ENCODE results near the gene IL36G. TPM values are rescaled to one million over a fixed set of nuclear protein-coding genes. Genes with fewer than 3 reads are reported as not detected.

IL36G gene
- total and polyA plus RNA-seq, 2 donors, result 0.24 to 2.7 TPM

GRCh38 chr2:112962308-112963175 lies 15.3 kb upstream of the IL36G start:
- 97% methylated on average over 3 of the region's 3 CpGs for WGBS
- Histone ChIP-seq H3K36me3 (ENCODE audit: control insufficient read depth in 2 of 2, insufficient read depth in 2 of 2, low read length in 1 of 2) (no peaks in the 10 kb centered on the region), H3K4me3 (ENCODE audit: low read length in 2 of 2) (no peak overlapping the region), H3K4me1 (ENCODE audit: control insufficient read depth in 2 of 2, insufficient read depth in 2 of 2, low read length in 2 of 2) (no peaks in the 10 kb centered on the region), H3K27me3 (ENCODE audit: control insufficient read depth in 2 of 2, insufficient read depth in 1 of 2, low read length in 1 of 2) (no peaks in the 10 kb centered on the region), H3K9me3 (ENCODE audit: control insufficient read depth in 2 of 2, insufficient read depth in 1 of 2, low read length in 1 of 2) (no peaks in the 10 kb centered on the region), H3K27ac (ENCODE audit: low read depth in 1 of 2, low read length in 1 of 2) (no peak overlapping the region)
- DNase-seq (ENCODE audit: low read depth in 6 of 9, low spot score in 9 of 9), result no peak

- 97% methylated on average over 2 of the region's 2 CpGs for WGBS
- Histone ChIP-seq H3K27ac (ENCODE audit: low read depth in 1 of 2, low read length in 1 of 2) (no peak overlapping the region), H3K27me3 (ENCODE audit: control insufficient read depth in 2 of 2, insufficient read depth in 1 of 2, low read length in 1 of 2) (no peaks in the 10 kb centered on the region), H3K4me1 (ENCODE audit: control insufficient read depth in 2 of 2, insufficient read depth in 2 of 2, low read length in 2 of 2) (peaks cover 0 to 7% of the 10 kb centered on the region in 2 donors), H3K9me3 (ENCODE audit: control insufficient read depth in 2 of 2, insufficient read depth in 1 of 2, low read length in 1 of 2) (no peaks in the 10 kb centered on the region), H3K36me3 (ENCODE audit: control insufficient read depth in 2 of 2, insufficient read depth in 2 of 2, low read length in 1 of 2) (no peaks in the 10 kb centered on the region), H3K4me3 (ENCODE audit: low read length in 2 of 2) (no peak overlapping the region)
- no peak for DNase-seq (ENCODE audit: low read depth in 6 of 9, low spot score in 9 of 9)
These were observed 10.8 kb upstream of the IL36G start for GRCh38 chr2:112967023-112967422.

DNA sequence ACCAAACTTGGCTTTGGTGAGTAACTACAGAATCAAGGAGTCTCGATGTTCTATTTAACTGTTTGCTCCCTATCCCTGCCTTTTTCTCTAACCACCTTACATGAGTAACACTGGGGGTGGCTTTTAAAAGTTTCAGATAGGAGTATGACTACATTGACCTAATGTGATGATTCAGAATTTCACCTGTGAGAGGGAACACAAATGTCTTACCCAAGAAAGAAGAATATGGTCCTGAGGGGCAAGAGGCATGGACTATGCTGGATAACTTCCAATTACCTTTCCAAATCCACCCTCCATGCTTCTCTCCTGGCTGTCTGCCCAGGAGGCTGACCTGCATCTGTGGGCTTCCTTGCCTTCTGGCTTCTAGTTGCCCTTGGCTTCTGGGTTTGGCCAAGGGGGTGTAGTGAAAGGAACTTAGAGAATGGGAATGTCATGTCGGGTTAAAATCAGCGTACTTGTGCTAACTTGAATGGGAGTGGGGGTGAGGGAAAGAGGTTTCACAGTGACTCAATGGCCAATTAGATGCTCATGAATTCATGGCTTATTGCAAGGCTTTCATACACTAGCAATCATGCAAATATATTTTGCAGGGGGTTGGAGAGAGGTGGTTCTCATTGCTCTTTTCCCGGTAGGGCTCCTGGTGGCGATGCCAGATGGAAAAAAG lies 5.3 kb upstream of the IL36G start:
- Histone ChIP-seq H3K9me3 (ENCODE audit: control insufficient read depth in 2 of 2, insufficient read depth in 1 of 2, low read length in 1 of 2) (no peaks in the 10 kb centered on the region), H3K36me3 (ENCODE audit: control insufficient read depth in 2 of 2, insufficient read depth in 2 of 2, low read length in 1 of 2) (no peaks in the 10 kb centered on the region), H3K4me1 (ENCODE audit: control insufficient read depth in 2 of 2, insufficient read depth in 2 of 2, low read length in 2 of 2) (peaks cover 0 to 11% of the 10 kb centered on the region in 2 donors), H3K27ac (ENCODE audit: low read depth in 1 of 2, low read length in 1 of 2) (no peak overlapping the region), H3K27me3 (ENCODE audit: control insufficient read depth in 2 of 2, insufficient read depth in 1 of 2, low read length in 1 of 2) (no peaks in the 10 kb centered on the region), H3K4me3 (ENCODE audit: low read length in 2 of 2) (no peak overlapping the region)
- WGBS, result 97% methylated on average over 5 of the region's 5 CpGs
- no peak for DNase-seq (ENCODE audit: low read depth in 6 of 9, low spot score in 9 of 9)

DNA sequence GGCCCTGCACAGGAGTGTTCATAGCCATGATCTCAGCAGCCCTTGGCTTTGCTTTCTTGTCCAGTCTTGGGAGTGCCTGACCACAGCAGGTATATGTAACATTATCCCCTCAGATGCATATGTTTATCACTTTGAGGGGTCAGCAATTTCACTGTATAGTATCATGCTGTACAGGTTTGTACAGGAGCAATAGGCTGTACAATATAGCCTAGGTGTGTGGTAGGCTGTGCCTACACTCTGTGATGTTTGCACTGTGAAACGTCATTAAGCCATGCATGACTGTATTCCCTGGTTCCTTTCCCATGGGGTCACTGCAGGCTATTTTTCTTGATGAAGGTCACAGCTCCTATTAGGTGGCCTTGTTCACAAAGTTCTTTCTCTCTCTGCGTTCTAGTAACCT lies 4.7 kb upstream of the IL36G start:
- Histone ChIP-seq H3K27ac (ENCODE audit: low read depth in 1 of 2, low read length in 1 of 2) (no peak overlapping the region), H3K4me1 (ENCODE audit: control insufficient read depth in 2 of 2, insufficient read depth in 2 of 2, low read length in 2 of 2) (peaks cover 0 to 11% of the 10 kb centered on the region in 2 donors), H3K9me3 (ENCODE audit: control insufficient read depth in 2 of 2, insufficient read depth in 1 of 2, low read length in 1 of 2) (no peaks in the 10 kb centered on the region), H3K36me3 (ENCODE audit: control insufficient read depth in 2 of 2, insufficient read depth in 2 of 2, low read length in 1 of 2) (no peaks in the 10 kb centered on the region), H3K27me3 (ENCODE audit: control insufficient read depth in 2 of 2, insufficient read depth in 1 of 2, low read length in 1 of 2) (no peaks in the 10 kb centered on the region), H3K4me3 (ENCODE audit: low read length in 2 of 2) (no peak overlapping the region)
- DNase-seq (ENCODE audit: low read depth in 6 of 9, low spot score in 9 of 9), result no peak
- 92% methylated on average over 2 of the region's 2 CpGs for WGBS

DNA sequence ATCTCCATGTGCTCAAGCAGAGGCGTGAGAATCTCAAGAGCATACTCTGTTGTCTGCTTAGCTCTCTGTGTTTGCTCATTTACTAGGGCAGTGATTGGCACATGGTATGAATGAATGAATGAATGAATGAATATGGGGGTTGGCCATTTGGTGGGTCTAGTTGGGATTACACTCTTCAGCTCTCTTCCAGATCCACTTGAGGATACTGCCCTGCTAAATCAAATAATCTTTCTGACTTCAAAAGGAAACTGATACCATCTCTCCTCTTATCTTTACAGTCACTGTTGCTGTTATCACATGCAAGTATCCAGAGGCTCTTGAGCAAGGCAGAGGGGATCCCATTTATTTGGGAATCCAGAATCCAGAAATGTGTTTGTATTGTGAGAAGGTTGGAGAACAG lies 1.9 kb downstream of the IL36G start:
- Histone ChIP-seq H3K4me3 (ENCODE audit: low read length in 2 of 2) (no peak overlapping the region), H3K36me3 (ENCODE audit: control insufficient read depth in 2 of 2, insufficient read depth in 2 of 2, low read length in 1 of 2) (no peaks in the 10 kb centered on the region), H3K27me3 (ENCODE audit: control insufficient read depth in 2 of 2, insufficient read depth in 1 of 2, low read length in 1 of 2) (no peaks in the 10 kb centered on the region), H3K4me1 (ENCODE audit: control insufficient read depth in 2 of 2, insufficient read depth in 2 of 2, low read length in 2 of 2) (peaks cover 4 to 15% of the 10 kb centered on the region in 2 donors), H3K9me3 (ENCODE audit: control insufficient read depth in 2 of 2, insufficient read depth in 1 of 2, low read length in 1 of 2) (no peaks in the 10 kb centered on the region), H3K27ac (ENCODE audit: low read depth in 1 of 2, low read length in 1 of 2) (peak overlapping the region in 1 of 2 donors; percentile 6)
- DNase-seq (ENCODE audit: low read depth in 6 of 9, low spot score in 9 of 9), result no peak
- WGBS, result 95% methylated on average over 1 of the region's 1 CpG

DNA sequence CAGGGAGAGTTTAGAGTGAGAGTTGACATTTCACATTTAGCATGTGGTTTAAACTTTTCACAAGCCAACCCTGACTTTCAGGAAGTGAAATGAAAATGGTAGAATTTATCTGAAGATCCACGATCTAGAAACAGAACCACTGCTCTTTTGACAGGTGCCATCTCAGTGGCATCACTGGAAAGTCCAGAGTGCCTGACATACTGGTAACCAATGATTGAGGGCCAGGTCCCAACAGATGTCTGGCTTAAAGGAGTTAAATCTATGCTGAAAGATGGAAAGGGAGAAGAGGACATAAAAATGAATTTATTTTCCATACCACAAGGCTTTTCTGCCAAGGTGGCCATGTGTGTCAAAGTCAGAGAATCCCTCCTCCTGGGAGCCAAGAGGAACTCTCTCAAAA lies 2.7 kb downstream of the IL36G start:
- Histone ChIP-seq H3K27me3 (ENCODE audit: control insufficient read depth in 2 of 2, insufficient read depth in 1 of 2, low read length in 1 of 2) (no peaks in the 10 kb centered on the region), H3K9me3 (ENCODE audit: control insufficient read depth in 2 of 2, insufficient read depth in 1 of 2, low read length in 1 of 2) (no peaks in the 10 kb centered on the region), H3K36me3 (ENCODE audit: control insufficient read depth in 2 of 2, insufficient read depth in 2 of 2, low read length in 1 of 2) (no peaks in the 10 kb centered on the region), H3K4me3 (ENCODE audit: low read length in 2 of 2) (no peak overlapping the region), H3K4me1 (ENCODE audit: control insufficient read depth in 2 of 2, insufficient read depth in 2 of 2, low read length in 2 of 2) (peaks cover 5 to 22% of the 10 kb centered on the region in 2 donors), H3K27ac (ENCODE audit: low read depth in 1 of 2, low read length in 1 of 2) (peak overlapping the region; percentile 22 to 31)
- WGBS, result 5% methylated on average over 1 of the region's 1 CpG
- DNase-seq (ENCODE audit: low read depth in 6 of 9, low spot score in 9 of 9), result peak in 1 of 9 donors; percentile 50

DNA sequence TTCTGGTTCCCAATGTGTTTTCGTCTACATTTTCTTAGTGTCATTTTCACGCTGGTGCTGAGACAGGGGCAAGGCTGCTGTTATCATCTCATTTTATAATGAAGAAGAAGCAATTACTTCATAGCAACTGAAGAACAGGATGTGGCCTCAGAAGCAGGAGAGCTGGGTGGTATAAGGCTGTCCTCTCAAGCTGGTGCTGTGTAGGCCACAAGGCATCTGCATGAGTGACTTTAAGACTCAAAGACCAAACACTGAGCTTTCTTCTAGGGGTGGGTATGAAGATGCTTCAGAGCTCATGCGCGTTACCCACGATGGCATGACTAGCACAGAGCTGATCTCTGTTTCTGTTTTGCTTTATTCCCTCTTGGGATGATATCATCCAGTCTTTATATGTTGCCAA lies 7.3 kb downstream of the IL36G start:
- Histone ChIP-seq H3K27ac (ENCODE audit: low read depth in 1 of 2, low read length in 1 of 2) (peak overlapping the region; percentile 8 to 55), H3K36me3 (ENCODE audit: control insufficient read depth in 2 of 2, insufficient read depth in 2 of 2, low read length in 1 of 2) (no peaks in the 10 kb centered on the region), H3K4me3 (ENCODE audit: low read length in 2 of 2) (no peak overlapping the region), H3K4me1 (ENCODE audit: control insufficient read depth in 2 of 2, insufficient read depth in 2 of 2, low read length in 2 of 2) (peaks cover 6 to 15% of the 10 kb centered on the region in 2 donors), H3K9me3 (ENCODE audit: control insufficient read depth in 2 of 2, insufficient read depth in 1 of 2, low read length in 1 of 2) (no peaks in the 10 kb centered on the region), H3K27me3 (ENCODE audit: control insufficient read depth in 2 of 2, insufficient read depth in 1 of 2, low read length in 1 of 2) (no peaks in the 10 kb centered on the region)
- 69% methylated on average over 5 of the region's 5 CpGs for WGBS
- peak in 5 of 9 donors; percentile 30 to 78 (median 42) for DNase-seq (ENCODE audit: low read depth in 6 of 9, low spot score in 9 of 9)

DNA sequence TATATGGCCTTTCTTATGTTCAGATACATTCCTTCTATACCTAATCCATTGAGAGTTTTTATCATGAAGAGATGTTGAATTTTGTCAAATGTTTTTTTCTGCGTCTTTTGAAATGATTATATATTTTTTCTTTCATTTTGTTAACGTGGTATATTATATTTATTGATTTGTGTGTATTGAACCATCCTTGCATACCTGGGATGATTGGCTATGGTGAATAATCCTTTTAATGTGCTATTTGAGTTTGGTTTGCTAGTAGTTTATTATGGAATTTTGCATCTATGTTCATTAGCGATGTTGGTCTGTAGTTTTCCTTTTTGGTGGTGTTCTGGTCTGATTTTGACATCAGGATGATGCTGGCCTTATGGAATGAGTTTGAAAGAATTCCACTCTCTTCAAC lies 11.8 kb downstream of the IL36G start:
- no peak overlapping the region for H3K27ac ChIP-seq (ENCODE audit: low read depth in 1 of 2, low read length in 1 of 2)
- H3K36me3 ChIP-seq (ENCODE audit: control insufficient read depth in 2 of 2, insufficient read depth in 2 of 2, low read length in 1 of 2), result no peaks in the 10 kb centered on the region
- no peak overlapping the region for H3K4me3 ChIP-seq (ENCODE audit: low read length in 2 of 2)
- H3K9me3 ChIP-seq (ENCODE audit: control insufficient read depth in 2 of 2, insufficient read depth in 1 of 2, low read length in 1 of 2), result peaks cover 0 to 5% of the 10 kb centered on the region in 2 donors
- DNase-seq (ENCODE audit: low read depth in 6 of 9, low spot score in 9 of 9), result no peak
- no peaks in the 10 kb centered on the region for H3K27me3 ChIP-seq (ENCODE audit: control insufficient read depth in 2 of 2, insufficient read depth in 1 of 2, low read length in 1 of 2)
- H3K4me1 ChIP-seq (ENCODE audit: control insufficient read depth in 2 of 2, insufficient read depth in 2 of 2, low read length in 2 of 2), result peaks cover 6 to 14% of the 10 kb centered on the region in 2 donors
- 86% methylated on average over 3 of the region's 3 CpGs for WGBS

DNA sequence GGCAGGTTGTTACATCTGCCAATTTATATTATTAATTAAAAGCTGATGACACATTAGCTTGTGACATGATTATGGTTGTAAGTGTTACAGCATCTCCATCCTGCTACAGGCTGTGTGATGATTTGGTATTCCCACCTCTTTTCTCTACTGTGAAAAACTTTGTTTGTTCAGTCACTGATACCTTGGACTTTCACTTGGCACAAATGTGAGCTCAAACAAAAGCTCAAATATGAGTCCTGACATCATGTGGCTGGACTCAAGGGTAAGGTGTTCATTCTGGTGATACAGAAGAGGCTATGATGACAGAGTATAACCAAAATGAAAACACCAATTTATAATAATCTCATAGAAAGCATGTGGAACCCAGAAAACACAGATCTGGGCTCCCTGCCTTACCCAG lies 16.0 kb downstream of the IL36G start:
- peaks cover 0 to 7% of the 10 kb centered on the region in 2 donors for H3K9me3 ChIP-seq (ENCODE audit: control insufficient read depth in 2 of 2, insufficient read depth in 1 of 2, low read length in 1 of 2)
- no peak for DNase-seq (ENCODE audit: low read depth in 6 of 9, low spot score in 9 of 9)

More for the DNA sequence above, 16.0 kb downstream of the IL36G start:
- peaks cover 12 to 20% of the 10 kb centered on the region in 2 donors for H3K4me1 ChIP-seq (ENCODE audit: control insufficient read depth in 2 of 2, insufficient read depth in 2 of 2, low read length in 2 of 2)
- H3K36me3 ChIP-seq (ENCODE audit: control insufficient read depth in 2 of 2, insufficient read depth in 2 of 2, low read length in 1 of 2), result no peaks in the 10 kb centered on the region
- H3K27me3 ChIP-seq (ENCODE audit: control insufficient read depth in 2 of 2, insufficient read depth in 1 of 2, low read length in 1 of 2), result no peaks in the 10 kb centered on the region
- H3K4me3 ChIP-seq (ENCODE audit: low read length in 2 of 2), result no peak overlapping the region
- no peak overlapping the region for H3K27ac ChIP-seq (ENCODE audit: low read depth in 1 of 2, low read length in 1 of 2)
